Esophagus squamous epithelium (tissue), 5 donors: ENCODE results near the gene TOMM20. TPM values are rescaled to one million over a fixed set of nuclear protein-coding genes. Genes with fewer than 3 reads are reported as not detected.

Source experiments
- DNase-seq: peaks from one replicate; lab custom pipeline; 2025; lab: John Stamatoyannopoulos, UW
- H3K27ac ChIP-seq, 4 donors: fragments of 200-600 bp; sonication (generic); one replicate each; pipeline ENCODE4 v1.5.1; 2016 to 2019; ENCODE audit warnings: mild to moderate bottlenecking in 1 of 4
- H3K27me3 ChIP-seq, 4 donors: fragments of 200-600 bp; sonication (generic); 1 replicate in 3 of 4; 2 replicates in 1 of 4; pipeline versions ENCODE4 v1.5.1 to v1.6.0; 2017 to 2021; ENCODE audit warnings: antibody characterized with exemption in 1 of 4
- H3K36me3 ChIP-seq, 3 donors: fragments of 200-600 bp; sonication (generic); one replicate each; pipeline ENCODE4 v1.5.1; 2016 to 2019
- H3K4me1 ChIP-seq, 3 donors: fragments of 200-600 bp; sonication (generic); one replicate each; pipeline ENCODE4 v1.5.1; 2017 to 2019
- H3K4me3 ChIP-seq, 4 donors: fragments of 200-600 bp; sonication (generic); 1 replicate in 3 of 4; 2 replicates in 1 of 4; pipeline ENCODE4 v1.5.1; 2016 to 2019; ENCODE audit warnings: mild to moderate bottlenecking in 2 of 4, moderate library complexity in 1 of 4
- H3K9me3 ChIP-seq, 3 donors: fragments of 200-600 bp; sonication (generic); one replicate each; pipeline ENCODE4 v1.5.1; 2016 to 2019
- CTCF ChIP-seq, 6 experiments: fragments of 450-650 bp in 4 of 6; fragments of 200-600 bp in 2 of 6; sonication (generic) in 2 of 6; IDR thresholded peaks; one replicate each; pipeline ENCODE4 v1.5.1; 2016 to 2019; ENCODE audit warnings: antibody characterized with exemption in 6 of 6, mild to moderate bottlenecking in 4 of 6, moderate library complexity in 4 of 6
- POLR2A ChIP-seq, 4 donors: fragments of 450-650 bp; IDR thresholded peaks; one replicate each; pipeline ENCODE4 v1.6.1; 2017; ENCODE audit warnings: antibody characterized with exemption in 4 of 4, mild to moderate bottlenecking in 4 of 4, moderate library complexity in 3 of 4
- WGBS, 2 donors: methylation state at CpG; one replicate each; pipeline ENCODE4 v1.1.5; 2018; 5-methylcytosine and 5-hydroxymethylcytosine counted together
- intact Hi-C: fragments of 100-400 bp; cut with DNase I; formaldehyde crosslinking; loops from one replicate; pipeline ENCODE4 v1.15.0; 2022
- small RNA-seq, 4 donors: library from RNA; depleted of rRNA; stranded (forward); fragments of <200 nt; gene quantifications; one replicate each; pipeline ENCODE3, GENCODE V24; 2016
- total RNA-seq, 4 donors: library from RNA; depleted of rRNA; stranded (reverse); fragments of >200 nt; gene quantifications; one replicate each; pipeline ENCODE4 v1.1.0, GENCODE V29; 2016
- donor health status: DM: yes; HTN: yes; CAD: no.

The TOMM20 gene
- total RNA-seq, 4 donors from 2014 or later = 36.4 to 117 (median 84.1) TPM

- intact Hi-C loops = no loop called here
- H3K27me3 ChIP-seq = no peaks in the 10 kb centered on the region
- no peaks in the 10 kb centered on the region for H3K9me3 ChIP-seq
- peak overlapping the region; percentile 60 to 84 (median 80) for H3K27ac ChIP-seq
- H3K4me1 ChIP-seq = peaks cover 28 to 63% (median 36%) of the 10 kb centered on the region in 3 donors
- 61 to 62% methylated on average over 9 of the region's 9 CpGs for WGBS, 2 donors
- H3K36me3 ChIP-seq = no peaks in the 10 kb centered on the region
- H3K4me3 ChIP-seq = no peak overlapping the region
- no peak for TF ChIP-seq CTCF (IDR thresholded peaks at IDR 0.05)
- no peak for TF ChIP-seq POLR2A (IDR thresholded peaks at IDR 0.05)
- DNase-seq = no peak
Observed at GRCh38 chr1:235063068-235063765, 65.4 kb downstream of the TOMM20 start.

- intact Hi-C loops = no loop called here
- peak overlapping the region; percentile 78 to 84 (median 80) for H3K27ac ChIP-seq
- H3K9me3 ChIP-seq = no peaks in the 10 kb centered on the region
- no peak for DNase-seq
- 30 to 40% methylated on average over 7 of the region's 7 CpGs for WGBS, 2 donors
- H3K4me3 ChIP-seq = no peak overlapping the region
- H3K27me3 ChIP-seq = no peaks in the 10 kb centered on the region
- H3K4me1 ChIP-seq = peaks cover 18 to 54% (median 30%) of the 10 kb centered on the region in 3 donors
- H3K36me3 ChIP-seq = no peaks in the 10 kb centered on the region
- TF ChIP-seq CTCF (IDR thresholded peaks at IDR 0.05) = no peak
- no peak for TF ChIP-seq POLR2A (IDR thresholded peaks at IDR 0.05)
Observed at GRCh38 chr1:235060607-235061470, 67.8 kb downstream of the TOMM20 start.

Small RNAs within 50 kb of the gene (small RNA-seq; reads per million reads assigned to genes)
- gene AL732292.1 (0 reads per million in 4 donors), gene SNORA14B (5.3 to 8.9 (median 7.6) reads per million in 4 donors)

Other genes starting within 250 kb of the TOMM20 start
- 10 to 100 TPM; 38.8 to 54.2 (median 40.5) TPM for gene RBM34, start 32.4 kb upstream of the TOMM20 start, total RNA-seq
- 10 to 100 TPM; 15.2 to 99.7 (median 30.8) TPM for gene ARID4B, start 199.3 kb upstream of the TOMM20 start, total RNA-seq
- 10 to 100 TPM in 3 of 4 donors, 1 to 10 TPM in 1; 6.0 to 17.0 (median 14.1) TPM for gene GGPS1, start 199.7 kb upstream of the TOMM20 start, total RNA-seq
- gene TBCE, start 238.6 kb upstream of the TOMM20 start, total RNA-seq = 10 to 100 TPM; 11.2 to 18.6 (median 14.6) TPM